HepG2 (cell line): ENCODE measurements around the gene CDC42EP5. TPM values are rescaled to one million over a fixed set of nuclear protein-coding genes. Genes with fewer than 3 reads are reported as not detected.
A peak's percentile ranks its signal among the peaks of the same experiment; 100 is the strongest.

Experiments used
- FOSL1 ChIP-seq: sonication (generic); formaldehyde crosslinking; IDR thresholded peaks from 2 replicates; pipeline ENCODE4 v1.9.0; 2021; ENCODE audit warnings: missing genetic modification reagents, borderline replicate concordance
- HINFP ChIP-seq: sonication (generic); formaldehyde crosslinking; IDR thresholded peaks from 2 replicates; pipeline ENCODE4 v1.4.0; 2020; ENCODE audit warnings: low read depth, mild to moderate bottlenecking, missing genetic modification reagents
- HIVEP1 ChIP-seq: sonication (generic); formaldehyde crosslinking; IDR thresholded peaks from 2 replicates; pipeline ENCODE4 v1.4.0; 2020; ENCODE audit warnings: mild to moderate bottlenecking, missing genetic modification reagents
- HOXA5 ChIP-seq: sonication (generic); formaldehyde crosslinking; IDR thresholded peaks from 2 replicates; pipeline ENCODE4 v1.4.0; 2020; ENCODE audit warnings: missing genetic modification reagents
- IKZF4 ChIP-seq: sonication (generic); formaldehyde crosslinking; IDR thresholded peaks from 2 replicates; pipeline ENCODE4 v1.5.1; 2020; ENCODE audit warnings: borderline replicate concordance, mild to moderate bottlenecking, low read depth, missing genetic modification reagents; ENCODE audit errors: not compliant biosample characterization
- MLXIP ChIP-seq: sonication (generic); formaldehyde crosslinking; IDR thresholded peaks from 2 replicates; pipeline ENCODE4 v1.9.0; 2021; ENCODE audit warnings: missing genetic modification reagents, borderline replicate concordance
- NCOA1 ChIP-seq: sonication (generic); formaldehyde crosslinking; IDR thresholded peaks from 2 replicates; pipeline ENCODE4 v1.9.0; 2021; ENCODE audit warnings: missing genetic modification reagents
- NPAS2 ChIP-seq: sonication (generic); formaldehyde crosslinking; IDR thresholded peaks from 2 replicates; pipeline ENCODE4 v1.8.0; 2022; ENCODE audit warnings: mild to moderate bottlenecking, missing genetic modification reagents, borderline replicate concordance
- PBX2 ChIP-seq: IDR thresholded peaks from 2 replicates; pipeline ENCODE4 v1.6.1; 2016; ENCODE audit warnings: control low read depth
- PCBP1 ChIP-seq: fragments of 200-400 bp; formaldehyde crosslinking; IDR thresholded peaks from 2 replicates; pipeline ENCODE4 v1.6.1; 2017; ENCODE audit warnings: mild to moderate bottlenecking, low read depth, low read length, borderline replicate concordance
- PHF21A ChIP-seq: sonication (generic); formaldehyde crosslinking; IDR thresholded peaks from 2 replicates; pipeline ENCODE4 v1.5.0; 2020; ENCODE audit warnings: mild to moderate bottlenecking, missing genetic modification reagents
- PHF8 ChIP-seq: sonication (generic); formaldehyde crosslinking; IDR thresholded peaks from 2 replicates; pipeline ENCODE4 v1.5.0; 2020; ENCODE audit warnings: missing genetic modification reagents
- PTBP1 ChIP-seq: fragments of 200-400 bp; formaldehyde crosslinking; IDR thresholded peaks from 2 replicates; pipeline ENCODE4 v1.6.1; 2018; ENCODE audit warnings: low read length, low read depth; ENCODE audit not compliant: poor library complexity, severe bottlenecking
- SRF ChIP-seq: IDR thresholded peaks from 2 replicates; pipeline ENCODE4 v1.6.1; 2011; ENCODE audit warnings: mild to moderate bottlenecking, low read depth, low read length, moderate library complexity
- TMF1 ChIP-seq: sonication (generic); formaldehyde crosslinking; IDR thresholded peaks from 2 replicates; pipeline ENCODE4 v1.8.1; 2022; ENCODE audit warnings: low read depth, missing genetic modification reagents
- XBP1 ChIP-seq: sonication (generic); formaldehyde crosslinking; IDR thresholded peaks from 2 replicates; pipeline ENCODE4 v1.5.0; 2020; ENCODE audit warnings: missing genetic modification reagents
- ZKSCAN8 ChIP-seq: IDR thresholded peaks from 2 replicates; pipeline ENCODE4 v1.6.1; 2016; ENCODE audit warnings: borderline replicate concordance, missing genetic modification reagents, missing compliant biosample characterization
- ZMAT3 ChIP-seq: sonication (generic); formaldehyde crosslinking; conservative IDR thresholded peaks from 2 replicates; pipeline ENCODE4 v1.7.0; 2021; ENCODE audit warnings: missing genetic modification reagents
- ZNF530 ChIP-seq: sonication (generic); formaldehyde crosslinking; IDR thresholded peaks from 2 replicates; pipeline ENCODE4 v1.5.0; 2020; ENCODE audit warnings: low read depth, mild to moderate bottlenecking, missing genetic modification reagents
- ZNF605 ChIP-seq: sonication (generic); formaldehyde crosslinking; IDR thresholded peaks from 2 replicates; pipeline ENCODE4 v1.8.0; 2022; ENCODE audit warnings: mild to moderate bottlenecking, missing genetic modification reagents
- ZNF687 ChIP-seq: sonication (generic); formaldehyde crosslinking; IDR thresholded peaks from 2 replicates; pipeline ENCODE4 v1.5.1; 2020; ENCODE audit warnings: mild to moderate bottlenecking, missing genetic modification reagents, moderate library complexity
- polyA plus RNA-seq, 8 experiments: library from polyadenylated mRNA; depleted of rRNA in 3 of 8; stranded (reverse) in 7 of 8; unstranded in 1 of 8; fragments of >200 nt; fragmentation: Illumina TruSeq in 4 of 8; extraction: Trizol in 4 of 8; gene quantifications; 2 replicates each; pipeline versions ENCODE4 v1.2.1 to v1.2.3, GENCODE V29; 2011 to 2016; ENCODE audit warnings: low read depth in 4 of 8, missing spikeins in 1 of 8, mixed read lengths in 1 of 8; ENCODE audit not compliant: insufficient read depth in 1 of 8
- total RNA-seq, 5 experiments: library from RNA; depleted of rRNA; stranded (reverse); fragments of >200 nt; fragmentation: Illumina TruSeq; extraction: Trizol; gene quantifications; 2 replicates each; pipeline ENCODE4 v1.2.3, GENCODE V29; 2016; ENCODE audit warnings: low read depth in 1 of 5

CDC42EP5 gene
- total and polyA plus RNA-seq, 2 of the 13 experiments (the other 11 are each of a cell fraction or from before 2014, with no cell fraction given) = 0.41 to 1.6 TPM

- no peak for TF ChIP-seq SRF
- TF ChIP-seq MLXIP (CRISPR knock-in tag) = no peak
- TF ChIP-seq TMF1 (CRISPR knock-in tag) = no peak
- 0 out of 2 replicates have a peak, but pooled peaks have one; percentile 17 for TF ChIP-seq PHF8 (CRISPR knock-in tag)
- TF ChIP-seq PBX2 = no peak
- TF ChIP-seq PCBP1 = no peak
- TF ChIP-seq NCOA1 (CRISPR knock-in tag) = no peak
- TF ChIP-seq NPAS2 = no peak
- TF ChIP-seq PHF21A (CRISPR knock-in tag) = no peak
- TF ChIP-seq HINFP = no peak
- TF ChIP-seq HOXA5 (CRISPR knock-in tag) = no peak
- TF ChIP-seq FOSL1 (CRISPR knock-in tag) = no peak
- no peak for TF ChIP-seq ZKSCAN8 (CRISPR knock-in tag)
- TF ChIP-seq ZNF605 = no peak
- no peak for TF ChIP-seq IKZF4
- TF ChIP-seq PTBP1 = no peak
- TF ChIP-seq ZNF530 (CRISPR knock-in tag) = no peak
- TF ChIP-seq XBP1 (CRISPR knock-in tag) = no peak
- TF ChIP-seq ZNF687 = peak; percentile 16; the same call in 1 of the 2 replicates
- no peak for TF ChIP-seq HIVEP1 (CRISPR knock-in tag)
- no peak for TF ChIP-seq ZMAT3
Measured at GRCh38 chr19:54415208-54415900, 57.7 kb downstream of the CDC42EP5 start, which contains the start of gene TTYH1 (continued).
